Endothelial cell of umbilical vein (primary cell): ENCODE data around the gene GTPBP4. TPM values are rescaled to one million over a fixed set of nuclear protein-coding genes. Genes with fewer than 3 reads are reported as not detected.

Experiments used
- BruUV-seq: library from RNA; stranded (reverse); fragments of 400-500 nt; replicated peaks from 2 replicates; lab custom pipeline; 2021; lab: Mats Ljungman, UMichigan
- CTCF ChIA-PET: fragments of 300-600, 350-600 bp; sonication (Branson Sonifier 250); formaldehyde crosslinking; loops from one replicate; lab custom pipeline; 2021; ENCODE audit warnings: antibody characterized with exemption, inconsistent platforms; lab: Charles Lee
- POLR2A ChIA-PET: fragments of 300-600, 350-600 bp; sonication (Branson Sonifier 250); formaldehyde crosslinking; loops from one replicate; lab custom pipeline; 2021; ENCODE audit warnings: antibody characterized with exemption, inconsistent platforms; lab: Charles Lee
- DNase-seq: peaks from one replicate; pipeline ENCODE4 v3.0.0-alpha.2; 2011; ENCODE audit warnings: low read depth, low spot score
- FAIRE-seq: peaks from 2 replicates; lab custom pipeline; 2011; peaks lifted over from hg19 to GRCh38; lab: Jason Lieb, UNC
- H2AFZ ChIP-seq: 2 replicates; pipeline ENCODE4 v1.6.0; 2012; ENCODE audit warnings: low read depth, low read length, control low read depth, inconsistent platforms
- H3K27ac ChIP-seq: 2 replicates; pipeline ENCODE4 v1.5.1; 2011; ENCODE audit warnings: low read depth, mild to moderate bottlenecking, control low read depth, low read length, moderate library complexity; ENCODE audit not compliant: insufficient read depth
- H3K27me3 ChIP-seq, 2 experiments: 2 replicates each; pipeline versions ENCODE4 v1.6.0 to v1.6.1; 2011; ENCODE audit warnings: low read length in 2 of 2, mixed read lengths in 1 of 2; ENCODE audit not compliant: control insufficient read depth in 2 of 2, insufficient read depth in 2 of 2
- H3K36me3 ChIP-seq, 2 experiments: 2 replicates in 1 of 2; 3 replicates in 1 of 2; pipeline ENCODE4 v1.5.1; 2011; ENCODE audit warnings: low read length in 2 of 2, mild to moderate bottlenecking in 1 of 2, moderate library complexity in 1 of 2; ENCODE audit not compliant: control insufficient read depth in 2 of 2, insufficient read depth in 2 of 2; ENCODE audit errors: extremely low read depth in 1 of 2
- H3K4me1 ChIP-seq: 3 replicates; pipeline ENCODE4 v1.5.1; 2011; ENCODE audit warnings: mild to moderate bottlenecking, low read length; ENCODE audit not compliant: control insufficient read depth, insufficient read depth; ENCODE audit errors: extremely low read depth
- H3K4me2 ChIP-seq: 2 replicates; pipeline ENCODE4 v1.6.1; 2011; ENCODE audit warnings: low read length, control low read depth, mixed read lengths; ENCODE audit not compliant: insufficient read depth
- H3K4me3 ChIP-seq, 3 experiments: fragments of 200-600 bp in 1 of 3; sonication (generic), shearing (Covaris generic) in 1 of 3; replicated peaks in 1 of 3; 2 replicates each; pipeline ENCODE4 v1.5.1; 2011 to 2016; ENCODE audit warnings: control low read depth in 3 of 3, low read length in 3 of 3, mild to moderate bottlenecking in 2 of 3, inconsistent platforms in 1 of 3, low read depth in 1 of 3, moderate library complexity in 1 of 3; ENCODE audit not compliant: insufficient read depth in 1 of 3
- H3K79me2 ChIP-seq: 2 replicates; pipeline ENCODE4 v1.6.0; 2012; ENCODE audit warnings: low read length, inconsistent platforms; ENCODE audit not compliant: control insufficient read depth, insufficient read depth
- H3K9ac ChIP-seq: replicated peaks from 2 replicates; pipeline ENCODE3; 2011; ENCODE audit warnings: low read length, control low read depth; ENCODE audit not compliant: insufficient read depth; ENCODE audit errors: extremely low read depth
- H3K9me1 ChIP-seq: replicated peaks from 3 replicates; pipeline ENCODE4 v1.6.0; 2011; ENCODE audit warnings: mild to moderate bottlenecking, low read length; ENCODE audit not compliant: control insufficient read depth, insufficient read depth; ENCODE audit errors: extremely low read depth
- H3K9me3 ChIP-seq: replicated peaks from 2 replicates; pipeline ENCODE4 v1.5.1; 2012; ENCODE audit warnings: low read length, inconsistent platforms; ENCODE audit not compliant: control insufficient read depth, insufficient read depth
- H4K20me1 ChIP-seq: replicated peaks from 2 replicates; pipeline ENCODE3; 2011; ENCODE audit warnings: mild to moderate bottlenecking, low read length; ENCODE audit not compliant: control insufficient read depth, insufficient read depth; ENCODE audit errors: extremely low read depth
- CTCF ChIP-seq, 2 donors: IDR thresholded peaks; 1 replicate in 1 of 2; 2 replicates in 1 of 2; pipeline ENCODE4 v1.5.1; 2011; ENCODE audit warnings: low read length in 2 of 2, mild to moderate bottlenecking in 2 of 2, moderate library complexity in 2 of 2, control low read depth in 1 of 2, inconsistent platforms in 1 of 2, low read depth in 1 of 2; ENCODE audit not compliant: insufficient read depth in 1 of 2; ENCODE audit errors: extremely low read depth in 1 of 2
- EZH2 ChIP-seq: IDR thresholded peaks from 2 replicates; pipeline ENCODE4 v1.6.1; 2012; ENCODE audit warnings: borderline replicate concordance, low read depth, mild to moderate bottlenecking, moderate library complexity, low read length, inconsistent platforms; ENCODE audit not compliant: severe bottlenecking
- FOS ChIP-seq: IDR thresholded peaks from 2 replicates; pipeline ENCODE4 v1.6.1; 2011; ENCODE audit warnings: mild to moderate bottlenecking, low read length, moderate library complexity, borderline replicate concordance; ENCODE audit not compliant: insufficient read depth
- GATA2 ChIP-seq: IDR thresholded peaks from 2 replicates; pipeline ENCODE4 v1.7.0; 2011; ENCODE audit warnings: low read depth, mild to moderate bottlenecking, moderate library complexity, mixed read lengths, low read length; ENCODE audit not compliant: insufficient read length, insufficient read depth
- JUN ChIP-seq: IDR thresholded peaks from 2 replicates; pipeline ENCODE4 v1.6.1; 2011; ENCODE audit warnings: borderline replicate concordance, low read depth; ENCODE audit not compliant: insufficient read length, insufficient read depth
- MAX ChIP-seq: IDR thresholded peaks from 2 replicates; pipeline ENCODE4 v1.6.1; 2011; ENCODE audit not compliant: insufficient read depth, insufficient read length
- MYC ChIP-seq: IDR thresholded peaks from one replicate; pipeline ENCODE4 v1.6.1; 2011; ENCODE audit warnings: mild to moderate bottlenecking, low read depth, low read length
- POLR2A ChIP-seq: IDR thresholded peaks from 2 replicates; pipeline ENCODE4 v1.6.1; 2012; ENCODE audit warnings: low read depth, mild to moderate bottlenecking, control low read depth, low read length
- POLR2AphosphoS5 ChIP-seq: IDR thresholded peaks from 2 replicates; pipeline ENCODE4 v1.6.1; 2012; ENCODE audit warnings: low read depth, mild to moderate bottlenecking, control low read depth, low read length, moderate library complexity; ENCODE audit not compliant: insufficient read depth
- dilution Hi-C: fragments of 300-500 bp; cut with MboI; formaldehyde crosslinking; loops from one replicate; pipeline ENCODE4 v1.15.0; 2019; ENCODE audit warnings: low sequenced_read_pairs; ENCODE audit not compliant: extremely low pct_ligation_motif_present
- intact Hi-C: fragments of 100-400 bp; cut with micrococcal nuclease; formaldehyde crosslinking; loops from one replicate; pipeline ENCODE4 v1.10.0; 2022
- polyA plus RNA-seq, 4 experiments: library from polyadenylated mRNA; depleted of rRNA in 3 of 4; stranded (reverse) in 3 of 4; unstranded in 1 of 4; fragments of >200 nt; gene quantifications; 2 replicates each; pipeline versions ENCODE4 v1.2.1 to v1.2.3, GENCODE V29; 2011 to 2012; ENCODE audit warnings: missing spikeins in 1 of 4
- total RNA-seq: library from RNA; stranded (reverse); gene quantifications from 2 replicates; pipeline ENCODE4 v1.2.3, GENCODE V29; 2021

GTPBP4 gene
- total and polyA plus RNA-seq, 2 donors (not counting 3 experiments of a cell fraction or from before 2014, with no cell fraction given) = 12.4 to 69.3 TPM

GRCh38 chr10:964321-964987 lies 23.8 kb upstream of the GTPBP4 start:
- Histone ChIP-seq H3K36me3 (no peaks in the 10 kb centered on the region), H3K9me1 (no peaks in the 10 kb centered on the region), H3K9ac (no peak overlapping the region), H3K27ac (no peak overlapping the region), H3K4me2 (no peak overlapping the region), H3K4me3 (no peak overlapping the region), H3K4me1 (no peaks in the 10 kb centered on the region), H3K79me2 (no peaks in the 10 kb centered on the region), H4K20me1 (no peaks in the 10 kb centered on the region), H3K27me3 (peaks cover 8 to 13% of the 10 kb centered on the region in 2 experiments), H3K9me3 (no peaks in the 10 kb centered on the region), H2AFZ (no peak overlapping the region)
- DNase-seq (no peak), FAIRE-seq (no peak)
- intact Hi-C loops = no loop called here
- ChIA-PET CTCF (no interaction called here), POLR2A (no interaction called here)
- no TSS peak for BruUV-seq
- dilution Hi-C loops = no loop called here
- no peak for TF ChIP-seq POLR2A
- TF ChIP-seq FOS = no peak
- TF ChIP-seq POLR2AphosphoS5 = no peak
- TF ChIP-seq JUN = no peak
- TF ChIP-seq MAX = no peak

- no TSS peak for BruUV-seq
- dilution Hi-C loops (no loop called here), intact Hi-C loops (no loop called here)
- TF ChIP-seq CTCF (IDR thresholded peaks at IDR 0.05; ENCODE audit: extremely low read depth in 1 of 2, insufficient read depth in 1 of 2, low read depth in 1 of 2, low read length in 2 of 2) (no peak), MYC (no peak), POLR2AphosphoS5 (no peak), MAX (no peak), FOS (no peak), EZH2 (no peak), JUN (no peak), GATA2 (no peak), POLR2A (no peak)
- Histone ChIP-seq H3K9ac (no peak overlapping the region), H3K27me3 (peaks cover 9 to 16% of the 10 kb centered on the region in 2 experiments), H3K9me3 (no peaks in the 10 kb centered on the region), H3K4me2 (no peak overlapping the region), H3K36me3 (no peaks in the 10 kb centered on the region), H3K4me3 (no peak overlapping the region), H3K9me1 (no peaks in the 10 kb centered on the region), H2AFZ (no peak overlapping the region), H4K20me1 (no peaks in the 10 kb centered on the region), H3K79me2 (no peaks in the 10 kb centered on the region), H3K27ac (no peak overlapping the region), H3K4me1 (no peaks in the 10 kb centered on the region)
- CTCF ChIA-PET = no interaction called here
- FAIRE-seq (no peak), DNase-seq (no peak)
- POLR2A ChIA-PET = no interaction called here
Observed at GRCh38 chr10:964988-965417, 23.2 kb upstream of the GTPBP4 start.
